Peyer's patch (tissue), 4 donors: Measurements from ENCODE around the gene PCNX2. TPM values are rescaled to one million over a fixed set of nuclear protein-coding genes. Genes with fewer than 3 reads are reported as not detected.

Source experiments
- DNase-seq, 3 donors: peaks; one replicate each; pipeline ENCODE4 v3.0.0-alpha.2; 2017 to 2019
- H3K27ac ChIP-seq, 4 donors: fragments of 200-600 bp; sonication (generic); one replicate each; pipeline ENCODE4 v1.5.1; 2016 to 2019
- H3K27me3 ChIP-seq, 2 donors: fragments of 200-600 bp; sonication (generic); one replicate each; pipeline ENCODE4 v1.5.1; 2019
- H3K36me3 ChIP-seq, 3 donors: fragments of 200-600 bp; sonication (generic); one replicate each; pipeline ENCODE4 v1.5.1; 2016 to 2019
- H3K4me1 ChIP-seq, 4 donors: fragments of 200-600 bp; sonication (generic); one replicate each; pipeline ENCODE4 v1.5.1; 2016 to 2019
- H3K4me3 ChIP-seq, 4 donors: fragments of 200-600 bp; sonication (generic); 1 replicate in 3 of 4; 2 replicates in 1 of 4; pipeline ENCODE4 v1.5.1; 2016 to 2019; ENCODE audit warnings: mild to moderate bottlenecking in 1 of 4
- H3K9me3 ChIP-seq, 4 donors: fragments of 200-600 bp; sonication (generic); one replicate each; pipeline ENCODE4 v1.5.1; 2016 to 2019; ENCODE audit warnings: mild to moderate bottlenecking in 1 of 4
- POLR2A ChIP-seq, 2 donors: fragments of 450-650 bp; IDR thresholded peaks; one replicate each; pipeline ENCODE4 v1.5.1; 2017; ENCODE audit warnings: antibody characterized with exemption in 2 of 2, mild to moderate bottlenecking in 2 of 2, moderate library complexity in 2 of 2
- total RNA-seq, 4 donors: library from RNA; depleted of rRNA; stranded (reverse); fragments of >200 nt; gene quantifications; one replicate each; pipeline ENCODE4 v1.1.0, GENCODE V29; 2016
- TF ChIP-seq, protein P1 (sequence below), 6 experiments: fragments of 450-650 bp in 4 of 6; fragments of 200-600 bp in 2 of 6; sonication (generic) in 1 of 6; IDR thresholded peaks; one replicate each; pipeline ENCODE4 v1.5.1; 2017 to 2019; ENCODE audit warnings: antibody characterized with exemption in 6 of 6, mild to moderate bottlenecking in 3 of 6, moderate library complexity in 1 of 6

Gene PCNX2
- total RNA-seq, 4 donors from 2014 or later = 6.3 to 79.2 (median 18.9) TPM

DNA sequence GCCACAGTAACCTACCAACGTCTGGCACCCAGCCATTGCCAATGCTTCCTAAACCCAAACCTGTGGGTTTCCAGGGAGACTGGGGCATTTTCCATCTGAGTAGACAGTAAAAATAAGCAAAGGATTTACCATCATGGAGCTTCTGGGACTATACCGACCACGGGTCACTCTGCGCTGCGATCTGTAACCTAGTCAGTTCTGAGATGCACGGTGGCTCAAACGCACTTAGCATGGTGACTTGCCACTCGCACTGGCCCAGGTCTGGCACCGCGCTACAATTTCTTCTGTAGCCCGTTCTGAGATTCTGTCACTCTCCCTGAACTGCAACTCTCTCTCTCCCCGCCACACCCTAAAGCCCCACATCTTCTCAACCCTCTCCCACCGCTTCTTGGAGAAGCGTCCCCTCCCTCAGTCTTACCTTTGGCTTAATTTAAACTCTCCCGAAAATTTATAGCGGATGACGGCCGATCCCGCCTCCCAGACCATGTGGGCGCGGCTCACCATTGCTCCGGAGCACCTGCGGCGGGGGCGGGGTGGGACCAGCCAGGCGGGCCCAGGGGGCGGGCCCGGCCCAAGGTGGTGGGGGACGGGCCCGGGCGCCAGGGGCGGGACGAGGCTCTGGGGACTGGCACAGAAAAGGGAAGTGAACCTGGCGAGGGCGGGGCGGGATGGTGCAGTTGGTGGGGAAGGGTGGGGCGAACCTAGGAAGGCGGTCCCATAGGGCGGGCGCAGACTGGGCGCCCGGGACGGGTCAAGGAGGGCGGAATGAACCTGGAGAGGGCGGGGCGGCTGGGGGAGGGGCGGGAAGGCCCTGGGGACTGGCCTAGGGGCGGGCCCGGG is 31.5 kb upstream of the PCNX2 start:
- H3K36me3 ChIP-seq = no peaks in the 10 kb centered on the region
- peak overlapping the region in 2 of 4 donors; percentile 57 to 59 for H3K27ac ChIP-seq
- TF ChIP-seq, protein P1, sequence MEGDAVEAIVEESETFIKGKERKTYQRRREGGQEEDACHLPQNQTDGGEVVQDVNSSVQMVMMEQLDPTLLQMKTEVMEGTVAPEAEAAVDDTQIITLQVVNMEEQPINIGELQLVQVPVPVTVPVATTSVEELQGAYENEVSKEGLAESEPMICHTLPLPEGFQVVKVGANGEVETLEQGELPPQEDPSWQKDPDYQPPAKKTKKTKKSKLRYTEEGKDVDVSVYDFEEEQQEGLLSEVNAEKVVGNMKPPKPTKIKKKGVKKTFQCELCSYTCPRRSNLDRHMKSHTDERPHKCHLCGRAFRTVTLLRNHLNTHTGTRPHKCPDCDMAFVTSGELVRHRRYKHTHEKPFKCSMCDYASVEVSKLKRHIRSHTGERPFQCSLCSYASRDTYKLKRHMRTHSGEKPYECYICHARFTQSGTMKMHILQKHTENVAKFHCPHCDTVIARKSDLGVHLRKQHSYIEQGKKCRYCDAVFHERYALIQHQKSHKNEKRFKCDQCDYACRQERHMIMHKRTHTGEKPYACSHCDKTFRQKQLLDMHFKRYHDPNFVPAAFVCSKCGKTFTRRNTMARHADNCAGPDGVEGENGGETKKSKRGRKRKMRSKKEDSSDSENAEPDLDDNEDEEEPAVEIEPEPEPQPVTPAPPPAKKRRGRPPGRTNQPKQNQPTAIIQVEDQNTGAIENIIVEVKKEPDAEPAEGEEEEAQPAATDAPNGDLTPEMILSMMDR (IDR thresholded peaks at IDR 0.05) = no peak
- no peak for TF ChIP-seq POLR2A (IDR thresholded peaks at IDR 0.05)
- peak; percentile 96 to 99 (median 99) for DNase-seq
- H3K4me1 ChIP-seq = peaks cover 0 to 12% (median 4%) of the 10 kb centered on the region in 4 donors
- H3K4me3 ChIP-seq = peak overlapping the region; percentile 70 to 92 (median 80)
- H3K27me3 ChIP-seq = no peaks in the 10 kb centered on the region
- no peaks in the 10 kb centered on the region for H3K9me3 ChIP-seq

DNA sequence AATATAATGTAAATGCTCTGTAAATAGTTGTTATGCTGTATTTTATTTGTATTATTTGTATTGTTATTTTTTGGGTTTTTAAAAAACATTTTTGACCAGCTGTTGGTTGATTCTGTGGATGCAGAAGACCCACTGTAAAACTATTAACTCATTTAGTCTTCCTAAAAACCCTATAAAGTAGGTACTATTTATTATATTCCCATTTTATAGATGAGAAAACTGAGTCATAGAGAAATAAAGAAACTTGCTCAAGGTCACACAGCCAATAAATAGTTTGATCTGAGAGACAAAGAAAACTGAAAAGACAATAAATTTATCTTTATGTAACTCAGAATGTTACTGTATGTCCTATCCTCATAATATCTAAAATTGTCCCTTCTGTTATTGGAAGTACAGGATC is 30.8 kb upstream of the PCNX2 start:
- Histone ChIP-seq H3K27me3 (no peaks in the 10 kb centered on the region), H3K4me3 (no peak overlapping the region), H3K4me1 (peaks cover 0 to 12% (median 4%) of the 10 kb centered on the region in 4 donors), H3K9me3 (no peaks in the 10 kb centered on the region), H3K27ac (no peak overlapping the region), H3K36me3 (no peaks in the 10 kb centered on the region)
- no peak for TF ChIP-seq POLR2A (IDR thresholded peaks at IDR 0.05)
- TF ChIP-seq, protein P1 (IDR thresholded peaks at IDR 0.05) = no peak
- no peak for DNase-seq

DNA sequence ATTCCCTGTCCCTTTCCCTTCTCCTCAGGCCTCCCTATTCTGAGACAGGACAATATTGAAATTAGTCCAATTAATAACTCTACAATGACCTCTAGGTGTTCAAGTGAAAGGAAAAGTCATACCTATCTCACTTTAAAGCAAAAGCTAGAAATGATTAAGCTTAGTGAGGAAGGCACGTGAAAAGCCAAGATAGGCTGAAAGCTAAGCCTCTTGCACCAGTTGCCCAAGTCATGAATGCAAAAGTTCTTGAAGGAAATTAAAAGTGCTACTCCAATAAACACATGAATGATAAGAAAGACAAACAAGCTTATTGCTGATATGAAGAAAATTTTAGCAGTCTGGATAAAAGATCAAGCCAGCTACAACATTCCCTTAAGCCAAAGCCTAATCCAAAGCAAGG is 28.2 kb upstream of the PCNX2 start:
- peaks cover 0 to 8% (median 1%) of the 10 kb centered on the region in 4 donors for H3K4me1 ChIP-seq
- no peaks in the 10 kb centered on the region for H3K9me3 ChIP-seq
- TF ChIP-seq POLR2A (IDR thresholded peaks at IDR 0.05) = no peak
- TF ChIP-seq, protein P1 (IDR thresholded peaks at IDR 0.05) = no peak
- H3K4me3 ChIP-seq = no peak overlapping the region
- H3K27ac ChIP-seq = no peak overlapping the region
- no peaks in the 10 kb centered on the region for H3K27me3 ChIP-seq
- DNase-seq = no peak
- no peaks in the 10 kb centered on the region for H3K36me3 ChIP-seq

DNA sequence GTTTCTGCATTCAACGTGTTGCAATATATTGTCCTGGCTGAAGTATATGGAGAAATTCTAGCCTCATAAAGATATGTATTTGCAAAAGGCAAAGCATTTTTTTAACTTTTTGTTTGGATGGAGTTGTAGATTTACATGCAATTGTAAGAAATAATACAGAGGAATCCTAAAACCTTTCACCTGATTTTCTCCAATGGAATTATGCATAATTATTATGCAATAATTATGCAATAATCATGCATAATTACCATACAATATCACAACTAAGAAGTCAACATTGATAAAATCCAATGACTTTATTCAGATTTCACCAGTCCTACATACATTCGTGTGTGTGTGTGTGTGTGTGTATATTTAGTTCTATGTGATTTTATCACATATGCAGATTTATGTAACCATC is 24.5 kb upstream of the PCNX2 start:
- no peaks in the 10 kb centered on the region for H3K4me1 ChIP-seq
- H3K4me3 ChIP-seq = no peak overlapping the region
- DNase-seq = no peak
- no peak for TF ChIP-seq POLR2A (IDR thresholded peaks at IDR 0.05)
- TF ChIP-seq, protein P1 (IDR thresholded peaks at IDR 0.05) = no peak
- no peak overlapping the region for H3K27ac ChIP-seq
- H3K36me3 ChIP-seq = no peaks in the 10 kb centered on the region
- H3K9me3 ChIP-seq = no peaks in the 10 kb centered on the region
- no peaks in the 10 kb centered on the region for H3K27me3 ChIP-seq

DNA sequence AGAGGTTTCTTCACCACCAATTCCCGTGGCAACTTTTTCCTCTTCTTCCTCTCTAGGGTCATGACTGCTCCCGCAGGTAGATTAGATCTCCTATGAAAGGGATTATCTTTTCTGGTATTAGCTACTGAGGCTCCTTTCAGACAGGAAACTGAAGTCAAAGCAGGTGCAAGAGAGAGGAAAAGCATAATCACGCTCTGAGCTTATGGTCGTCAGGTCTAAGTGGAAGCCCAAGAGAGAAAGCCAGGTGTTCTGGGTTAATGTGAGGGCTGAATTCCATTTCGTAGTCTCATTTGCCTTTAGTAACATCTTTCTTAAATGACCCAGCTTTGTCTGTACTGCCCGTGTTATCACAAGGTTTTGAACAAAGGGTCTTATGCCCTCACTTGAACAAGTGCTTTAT is 23.7 kb upstream of the PCNX2 start:
- H3K9me3 ChIP-seq = no peaks in the 10 kb centered on the region
- DNase-seq = no peak
- H3K27me3 ChIP-seq = no peaks in the 10 kb centered on the region
- H3K4me3 ChIP-seq = no peak overlapping the region
- H3K36me3 ChIP-seq = no peaks in the 10 kb centered on the region
- TF ChIP-seq, protein P1 (IDR thresholded peaks at IDR 0.05) = no peak
- TF ChIP-seq POLR2A (IDR thresholded peaks at IDR 0.05) = no peak
- H3K27ac ChIP-seq = no peak overlapping the region
- H3K4me1 ChIP-seq = no peaks in the 10 kb centered on the region
